RWPE2 (cell line): Measurements from ENCODE around the gene KCTD17.

Source experiments
- ATAC-seq: fragments of 200-7000 bp; cut with Tn5 transposase; 3 replicates; pipeline ENCODE4 v1.9.1; 2021; ENCODE audit warnings: low read depth
- DNase-seq: peaks from one replicate; pipeline ENCODE4 v3.0.0-alpha.2; 2020; ENCODE audit warnings: low spot score
- H3K27ac ChIP-seq: fragments of 450-650 bp; 2 replicates; pipeline ENCODE4 v1.5.1; 2017; ENCODE audit warnings: mild to moderate bottlenecking; ENCODE audit not compliant: poor library complexity, severe bottlenecking
- H3K27me3 ChIP-seq: fragments of 250-450 bp; sonication (Bioruptor Pico); 2 replicates; pipeline ENCODE4 v1.5.1; 2021; ENCODE audit warnings: mild to moderate bottlenecking, moderate library complexity; ENCODE audit not compliant: insufficient read depth, poor library complexity, severe bottlenecking
- H3K36me3 ChIP-seq: fragments of 250-450 bp; sonication (Bioruptor Pico); 2 replicates; pipeline ENCODE4 v1.5.1; 2020; ENCODE audit warnings: low read depth, mild to moderate bottlenecking, moderate library complexity
- H3K4me1 ChIP-seq: fragments of 250-450 bp; sonication (Bioruptor Pico); 2 replicates; pipeline ENCODE4 v1.5.1; 2021; ENCODE audit warnings: mild to moderate bottlenecking, moderate library complexity; ENCODE audit not compliant: insufficient read depth, poor library complexity, severe bottlenecking
- H3K4me3 ChIP-seq: fragments of 250-450 bp; sonication (Bioruptor Pico); 2 replicates; pipeline ENCODE4 v1.5.1; 2021; ENCODE audit warnings: mild to moderate bottlenecking, moderate library complexity; ENCODE audit not compliant: severe bottlenecking
- H3K9me3 ChIP-seq: fragments of 250-450 bp; sonication (Bioruptor Pico); 2 replicates; pipeline ENCODE4 v1.5.1; 2021; ENCODE audit warnings: mild to moderate bottlenecking, moderate library complexity; ENCODE audit not compliant: severe bottlenecking
- CTCF ChIP-seq: fragments of 450-650 bp; IDR thresholded peaks from one replicate; pipeline ENCODE4 v1.5.1; 2017; ENCODE audit warnings: mild to moderate bottlenecking, moderate library complexity; ENCODE audit not compliant: poor library complexity, severe bottlenecking

The KCTD17 gene

GRCh38 chr22:37097346-37097745 is 45.8 kb downstream of the KCTD17 start:
- H3K4me3 ChIP-seq, result no peak overlapping the region
- peaks cover 5% of the 10 kb centered on the region for H3K27me3 ChIP-seq
- H3K4me1 ChIP-seq, result no peaks in the 10 kb centered on the region
- no peak for TF ChIP-seq CTCF
- H3K9me3 ChIP-seq, result no peaks in the 10 kb centered on the region
- no peaks in the 10 kb centered on the region for H3K36me3 ChIP-seq
- H3K27ac ChIP-seq, result no peak overlapping the region
- DNase-seq, result no peak
- no peak for ATAC-seq

GRCh38 chr22:37098976-37099591 is 47.5 kb downstream of the KCTD17 start:
- no peak for ATAC-seq
- Histone ChIP-seq H3K27ac (no peak overlapping the region), H3K36me3 (no peaks in the 10 kb centered on the region), H3K4me3 (no peak overlapping the region), H3K27me3 (peaks cover 5% of the 10 kb centered on the region), H3K4me1 (no peaks in the 10 kb centered on the region), H3K9me3 (no peaks in the 10 kb centered on the region)
- peak; percentile 3 for TF ChIP-seq CTCF
- no peak for DNase-seq

GRCh38 chr22:37100589-37101127 is 49.1 kb downstream of the KCTD17 start:
- DNase-seq (no peak), ATAC-seq (no peak)
- peaks cover 5% of the 10 kb centered on the region for H3K27me3 ChIP-seq
- no peak overlapping the region for H3K27ac ChIP-seq
- no peaks in the 10 kb centered on the region for H3K4me1 ChIP-seq
- H3K36me3 ChIP-seq, result no peaks in the 10 kb centered on the region
- H3K9me3 ChIP-seq, result no peaks in the 10 kb centered on the region
- TF ChIP-seq CTCF, result no peak
- no peak overlapping the region for H3K4me3 ChIP-seq

- Histone ChIP-seq H3K36me3 (no peaks in the 10 kb centered on the region), H3K27ac (no peak overlapping the region), H3K4me3 (no peak overlapping the region), H3K9me3 (no peaks in the 10 kb centered on the region), H3K27me3 (no peaks in the 10 kb centered on the region), H3K4me1 (no peaks in the 10 kb centered on the region)
- ATAC-seq (no peak), DNase-seq (no peak)
- no peak for TF ChIP-seq CTCF
These were observed 49.9 kb downstream of the KCTD17 start for GRCh38 chr22:37101311-37102066.

GRCh38 chr22:37103151-37103550 is 51.6 kb downstream of the KCTD17 start:
- Histone ChIP-seq H3K27ac (no peak overlapping the region), H3K9me3 (no peaks in the 10 kb centered on the region), H3K4me3 (no peak overlapping the region), H3K36me3 (no peaks in the 10 kb centered on the region), H3K27me3 (no peaks in the 10 kb centered on the region), H3K4me1 (no peaks in the 10 kb centered on the region)
- TF ChIP-seq CTCF, result no peak
- DNase-seq (no peak), ATAC-seq (no peak)
